GM12878 (cell line): ENCODE measurements around the gene PRRT4. TPM values are rescaled to one million over a fixed set of nuclear protein-coding genes. Genes with fewer than 3 reads are reported as not detected.

Experiments used
- ATAC-seq: fragments of 200-7000 bp; cut with Tn5 transposase; 3 replicates; pipeline ENCODE4 v1.9.1; 2020; ENCODE audit warnings: mild to moderate bottlenecking, moderate library complexity
- BruUV-seq: library from RNA; stranded (reverse); fragments of 400-500 nt; replicated peaks from 2 replicates; lab custom pipeline; 2021; lab: Mats Ljungman, UMichigan
- CTCF ChIA-PET: fragments of 300-600 bp; sonication (Branson Sonifier 250); formaldehyde crosslinking; extraction: SDS; loops from one replicate; lab custom pipeline; 2021; ENCODE audit warnings: inconsistent platforms; lab: Yijun Ruan, JAX
- POLR2A ChIA-PET: fragments of 350-600 bp; formaldehyde crosslinking; extraction: SDS; loops from one replicate; lab custom pipeline; 2021; ENCODE audit warnings: inconsistent platforms; lab: Charles Lee
- RAD21 ChIA-PET: fragments of 300-600 bp; sonication (Branson Sonifier 250); formaldehyde crosslinking; loops from one replicate; lab custom pipeline; 2023; ENCODE audit warnings: antibody characterized with exemption; ENCODE audit not compliant: unreplicated experiment; lab: Charles Lee
- SMC1A ChIA-PET: fragments of 300-600 bp; sonication (Branson Sonifier 250); formaldehyde crosslinking; loops from one replicate; lab custom pipeline; 2023; ENCODE audit not compliant: unreplicated experiment, uncharacterized antibody; lab: Charles Lee
- DNase-seq: peaks from one replicate; pipeline ENCODE4 v3.0.0-alpha.2; 2011; ENCODE audit warnings: low read depth, low spot score
- FAIRE-seq: peaks from 3 replicates; lab custom pipeline; 2011; peaks lifted over from hg19 to GRCh38; lab: Jason Lieb, UNC
- H2AFZ ChIP-seq: 2 replicates; pipeline ENCODE4 v1.6.0; 2011; ENCODE audit warnings: low read depth, low read length, control low read depth; ENCODE audit not compliant: control insufficient read depth
- H3K27ac ChIP-seq: 2 replicates; pipeline ENCODE4 v1.5.1; 2011; ENCODE audit warnings: control low read depth; ENCODE audit not compliant: control insufficient read depth, insufficient read depth
- H3K27me3 ChIP-seq, 2 experiments: replicated peaks in 1 of 2; 2 replicates each; pipeline versions ENCODE4 v1.6.0 to v1.6.1; 2011; ENCODE audit warnings: low read length in 1 of 2; ENCODE audit not compliant: control insufficient read depth in 2 of 2, insufficient read depth in 2 of 2
- H3K36me3 ChIP-seq, 2 experiments: 2 replicates each; pipeline ENCODE4 v1.5.1; 2011; ENCODE audit warnings: low read length in 1 of 2; ENCODE audit not compliant: control insufficient read depth in 2 of 2, insufficient read depth in 2 of 2
- H3K4me1 ChIP-seq: 2 replicates; pipeline ENCODE4 v1.6.1; 2011; ENCODE audit warnings: mild to moderate bottlenecking, low read length, moderate library complexity, mixed read lengths; ENCODE audit not compliant: control insufficient read depth, insufficient read depth
- H3K4me2 ChIP-seq: 2 replicates; pipeline ENCODE4 v1.6.0; 2011; ENCODE audit warnings: control low read depth; ENCODE audit not compliant: control insufficient read depth, insufficient read depth
- H3K4me3 ChIP-seq: fragments of 200-600 bp; sonication (generic); 2 replicates; pipeline ENCODE4 v1.5.1; 2016
- H3K79me2 ChIP-seq: 2 replicates; pipeline ENCODE4 v1.6.0; 2011; ENCODE audit warnings: low read length; ENCODE audit not compliant: control insufficient read depth, insufficient read depth
- H3K9ac ChIP-seq: 2 replicates; pipeline ENCODE4 v1.8.0; 2011; ENCODE audit warnings: low read length, control low read depth, mixed read lengths; ENCODE audit not compliant: control insufficient read depth, insufficient read depth
- H3K9me3 ChIP-seq: replicated peaks from 3 replicates; pipeline ENCODE4 v1.5.1; 2011; ENCODE audit warnings: mild to moderate bottlenecking, low read length; ENCODE audit not compliant: control insufficient read depth, insufficient read depth
- H4K20me1 ChIP-seq: 2 replicates; pipeline ENCODE4 v1.6.0; 2011; ENCODE audit not compliant: control insufficient read depth, insufficient read depth
- EZH2 ChIP-seq: IDR thresholded peaks from 2 replicates; pipeline ENCODE4 v1.6.1; 2012; ENCODE audit warnings: low read depth, mild to moderate bottlenecking, control low read depth, inconsistent platforms, low read length, borderline replicate concordance; ENCODE audit not compliant: control insufficient read depth
- FOXM1 ChIP-seq: IDR thresholded peaks from 2 replicates; pipeline ENCODE4 v1.6.1; 2012; ENCODE audit warnings: low read depth, mild to moderate bottlenecking, inconsistent platforms, low read length, moderate library complexity
- JUNB ChIP-seq: IDR thresholded peaks from 2 replicates; pipeline ENCODE4 v1.6.1; 2016; ENCODE audit warnings: antibody characterized with exemption, mild to moderate bottlenecking
- MYB ChIP-seq: fragments of 150-350 bp; IDR thresholded peaks from 2 replicates; pipeline ENCODE4 v1.6.1; 2014; ENCODE audit warnings: mild to moderate bottlenecking, low read depth, low read length, borderline replicate concordance
- NFXL1 ChIP-seq: fragments of 450-650 bp; IDR thresholded peaks from 2 replicates; pipeline ENCODE4 v1.6.1; 2017; ENCODE audit warnings: antibody characterized with exemption, mild to moderate bottlenecking, borderline replicate concordance
- NR2C1 ChIP-seq: fragments of 450-650 bp; IDR thresholded peaks from 2 replicates; pipeline ENCODE4 v1.6.1; 2017; ENCODE audit warnings: antibody characterized with exemption, mild to moderate bottlenecking, moderate library complexity
- PAX8 ChIP-seq: fragments of 450-650 bp; IDR thresholded peaks from 2 replicates; pipeline ENCODE4 v1.6.1; 2017; ENCODE audit warnings: mild to moderate bottlenecking, moderate library complexity
- POLR2AphosphoS2 ChIP-seq: IDR thresholded peaks from 2 replicates; pipeline ENCODE4 v1.6.1; 2011; ENCODE audit warnings: low read depth, mild to moderate bottlenecking, low read length, improper control_type of control experiment, moderate library complexity
- RBBP5 ChIP-seq: fragments of 200-600 bp; sonication (generic); conservative IDR thresholded peaks from 2 replicates; pipeline ENCODE4 v1.6.1; 2016
- SUPT20H ChIP-seq: IDR thresholded peaks from 2 replicates; pipeline ENCODE4 v1.6.1; 2011; ENCODE audit warnings: low read depth, mild to moderate bottlenecking, low read length, moderate library complexity, borderline replicate concordance; ENCODE audit not compliant: control insufficient read depth
- TARDBP ChIP-seq: IDR thresholded peaks from 2 replicates; pipeline ENCODE4 v1.6.1; 2016; ENCODE audit warnings: borderline replicate concordance
- YBX1 ChIP-seq: fragments of 450-650 bp; IDR thresholded peaks from 2 replicates; pipeline ENCODE4 v1.6.1; 2016; ENCODE audit warnings: antibody characterized with exemption
- ZBED1 ChIP-seq: IDR thresholded peaks from 2 replicates; pipeline ENCODE4 v1.6.1; 2016; ENCODE audit warnings: borderline replicate concordance
- ZNF274 ChIP-seq: IDR thresholded peaks from one replicate; pipeline ENCODE4 v1.8.0; 2011; ENCODE audit not compliant: insufficient read length, insufficient read depth
- WGBS: methylation state at CpG from one replicate; pipeline ENCODE4 v1.1.6; 2016; ENCODE audit warnings: low lambda C conversion rate; ENCODE audit not compliant: insufficient replicate concordance, insufficient coverage; ENCODE audit errors: missing lambda C conversion rate; 5-methylcytosine and 5-hydroxymethylcytosine counted together
- in situ Hi-C: fragments of 300-500 bp; cut with MboI; formaldehyde crosslinking; loops from 9 replicates; pipeline ENCODE4 v1.14.3; 2018; ENCODE audit warnings: mixed read lengths
- intact Hi-C: fragments of 100-400 bp; cut with micrococcal nuclease; formaldehyde crosslinking; loops from one replicate; pipeline ENCODE4 v1.14.2; 2022; ENCODE audit not compliant: unreplicated experiment
- polyA plus RNA-seq, 11 experiments: library from polyadenylated mRNA; depleted of rRNA in 4 of 11; unstranded in 6 of 11; stranded (reverse) in 5 of 11; fragments of >200 nt; fragmentation: Nextera tagmentation in 4 of 11; fragmentation: Illumina TruSeq in 1 of 11; extraction: Ambion mirVana in 4 of 11; extraction: Trizol in 1 of 11; gene quantifications; 1 replicate in 1 of 11; 2 replicates in 10 of 11; pipeline versions ENCODE4 v1.2.1 to v1.2.3, GENCODE V29; 2011 to 2016; ENCODE audit warnings: inconsistent platforms in 2 of 11, missing spikeins in 2 of 11, low read depth in 1 of 11
- total RNA-seq, 4 experiments: library from RNA; depleted of rRNA in 3 of 4; stranded (reverse); fragments of >200 nt in 3 of 4; fragmentation: Illumina TruSeq in 1 of 4; extraction: Trizol in 1 of 4; gene quantifications; 2 replicates each; pipeline versions ENCODE4 v1.2.1 to v1.2.3, GENCODE V29; 2013 to 2021
- TF ChIP-seq, protein P1 (sequence below): fragments of 450-650 bp; IDR thresholded peaks from 2 replicates; pipeline ENCODE4 v1.6.1; 2016; ENCODE audit warnings: mild to moderate bottlenecking, moderate library complexity, borderline replicate concordance
- TF ChIP-seq, protein P2 (sequence below): IDR thresholded peaks from 2 replicates; pipeline ENCODE4 v1.6.1; 2011; ENCODE audit warnings: low read depth, low read length, improper control_type of control experiment, borderline replicate concordance
- TF ChIP-seq, protein P3 (sequence below): IDR thresholded peaks from 2 replicates; pipeline ENCODE4 v1.6.1; 2011; ENCODE audit warnings: low read depth, mild to moderate bottlenecking, low read length, moderate library complexity, borderline replicate concordance; ENCODE audit errors: extremely low read depth

Gene PRRT4
- total and polyA plus RNA-seq, 10 of the 15 experiments (the other 5 are each of a cell fraction or from before 2014, with no cell fraction given) = not detected

DNA sequence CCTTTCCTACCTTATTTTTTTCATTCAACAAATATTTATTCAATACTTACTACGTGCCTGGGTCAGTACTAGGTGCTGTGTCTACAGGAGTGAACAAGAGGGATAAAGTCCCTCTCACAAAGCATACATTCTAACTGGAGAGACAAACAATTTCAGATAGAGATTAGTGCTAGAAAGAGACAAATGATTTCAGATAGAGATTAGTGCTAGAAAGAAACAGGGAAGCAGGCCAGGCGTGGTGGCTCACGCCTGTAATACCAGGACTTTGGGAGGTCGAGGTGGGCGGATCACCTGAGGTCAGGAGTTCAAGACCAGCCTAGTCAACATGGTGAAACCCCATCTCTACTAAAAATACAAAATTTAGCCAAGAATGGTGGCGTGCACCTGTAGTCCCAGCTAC lies 52.4 kb downstream of the PRRT4 start (continued):
- TF ChIP-seq YBX1 = no peak
- TF ChIP-seq, all 136 proteins: peak for 0

DNA sequence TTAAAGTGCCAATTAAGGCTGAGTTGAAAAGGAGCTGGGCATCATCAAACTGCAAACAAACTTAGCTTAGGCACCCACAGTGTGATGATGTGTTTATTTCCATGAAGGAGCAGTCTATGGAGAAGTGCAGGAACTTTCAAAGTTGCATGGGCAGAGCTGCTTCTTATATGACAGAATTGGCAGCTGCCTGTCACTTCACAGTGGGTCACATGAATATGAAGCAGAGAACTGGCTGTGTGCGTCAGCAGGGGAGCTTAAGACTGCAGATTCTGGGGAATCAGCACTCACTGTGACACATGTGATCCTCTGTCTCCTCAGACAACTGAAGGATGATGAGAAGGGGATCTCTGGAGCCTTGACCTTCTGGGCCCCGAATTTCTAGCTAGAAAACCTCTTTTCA lies 54.4 kb downstream of the PRRT4 start:
- Histone ChIP-seq H3K27ac (no peak overlapping the region), H3K9ac (no peak overlapping the region), H3K4me3 (no peak overlapping the region), H3K4me1 (no peaks in the 10 kb centered on the region), H4K20me1 (no peaks in the 10 kb centered on the region)
- in situ Hi-C loops = no loop called here
- ChIA-PET CTCF (no interaction called here), POLR2A (no interaction called here), RAD21 (no interaction called here)
- no TSS peak for BruUV-seq
- DNase-seq = no peak
- 71% methylated on average over 2 of the region's 2 CpGs for WGBS
- no peak for TF ChIP-seq EZH2
- no peak for TF ChIP-seq POLR2AphosphoS2
- no peak for TF ChIP-seq PAX8
- TF ChIP-seq ZNF274 = no peak
- TF ChIP-seq MYB = no peak
- TF ChIP-seq SUPT20H = no peak
- TF ChIP-seq FOXM1 = no peak
- TF ChIP-seq, protein P1, sequence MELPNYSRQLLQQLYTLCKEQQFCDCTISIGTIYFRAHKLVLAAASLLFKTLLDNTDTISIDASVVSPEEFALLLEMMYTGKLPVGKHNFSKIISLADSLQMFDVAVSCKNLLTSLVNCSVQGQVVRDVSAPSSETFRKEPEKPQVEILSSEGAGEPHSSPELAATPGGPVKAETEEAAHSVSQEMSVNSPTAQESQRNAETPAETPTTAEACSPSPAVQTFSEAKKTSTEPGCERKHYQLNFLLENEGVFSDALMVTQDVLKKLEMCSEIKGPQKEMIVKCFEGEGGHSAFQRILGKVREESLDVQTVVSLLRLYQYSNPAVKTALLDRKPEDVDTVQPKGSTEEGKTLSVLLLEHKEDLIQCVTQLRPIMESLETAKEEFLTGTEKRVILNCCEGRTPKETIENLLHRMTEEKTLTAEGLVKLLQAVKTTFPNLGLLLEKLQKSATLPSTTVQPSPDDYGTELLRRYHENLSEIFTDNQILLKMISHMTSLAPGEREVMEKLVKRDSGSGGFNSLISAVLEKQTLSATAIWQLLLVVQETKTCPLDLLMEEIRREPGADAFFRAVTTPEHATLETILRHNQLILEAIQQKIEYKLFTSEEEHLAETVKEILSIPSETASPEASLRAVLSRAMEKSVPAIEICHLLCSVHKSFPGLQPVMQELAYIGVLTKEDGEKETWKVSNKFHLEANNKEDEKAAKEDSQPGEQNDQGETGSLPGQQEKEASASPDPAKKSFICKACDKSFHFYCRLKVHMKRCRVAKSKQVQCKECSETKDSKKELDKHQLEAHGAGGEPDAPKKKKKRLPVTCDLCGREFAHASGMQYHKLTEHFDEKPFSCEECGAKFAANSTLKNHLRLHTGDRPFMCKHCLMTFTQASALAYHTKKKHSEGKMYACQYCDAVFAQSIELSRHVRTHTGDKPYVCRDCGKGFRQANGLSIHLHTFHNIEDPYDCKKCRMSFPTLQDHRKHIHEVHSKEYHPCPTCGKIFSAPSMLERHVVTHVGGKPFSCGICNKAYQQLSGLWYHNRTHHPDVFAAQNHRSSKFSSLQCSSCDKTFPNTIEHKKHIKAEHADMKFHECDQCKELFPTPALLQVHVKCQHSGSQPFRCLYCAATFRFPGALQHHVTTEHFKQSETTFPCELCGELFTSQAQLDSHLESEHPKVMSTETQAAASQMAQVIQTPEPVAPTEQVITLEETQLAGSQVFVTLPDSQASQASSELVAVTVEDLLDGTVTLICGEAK = no peak
- no peak for TF ChIP-seq TARDBP
- TF ChIP-seq NFXL1 = no peak
- TF ChIP-seq, protein P2, sequence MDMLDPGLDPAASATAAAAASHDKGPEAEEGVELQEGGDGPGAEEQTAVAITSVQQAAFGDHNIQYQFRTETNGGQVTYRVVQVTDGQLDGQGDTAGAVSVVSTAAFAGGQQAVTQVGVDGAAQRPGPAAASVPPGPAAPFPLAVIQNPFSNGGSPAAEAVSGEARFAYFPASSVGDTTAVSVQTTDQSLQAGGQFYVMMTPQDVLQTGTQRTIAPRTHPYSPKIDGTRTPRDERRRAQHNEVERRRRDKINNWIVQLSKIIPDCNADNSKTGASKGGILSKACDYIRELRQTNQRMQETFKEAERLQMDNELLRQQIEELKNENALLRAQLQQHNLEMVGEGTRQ = no peak
- no peak for TF ChIP-seq ZBED1
- TF ChIP-seq, protein P3, sequence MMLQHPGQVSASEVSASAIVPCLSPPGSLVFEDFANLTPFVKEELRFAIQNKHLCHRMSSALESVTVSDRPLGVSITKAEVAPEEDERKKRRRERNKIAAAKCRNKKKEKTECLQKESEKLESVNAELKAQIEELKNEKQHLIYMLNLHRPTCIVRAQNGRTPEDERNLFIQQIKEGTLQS = no peak
- TF ChIP-seq NR2C1 = no peak
- TF ChIP-seq JUNB = no peak
- no peak for TF ChIP-seq RBBP5
- TF ChIP-seq, all 136 proteins: peak for 0
- intact Hi-C loops = no loop called here
- peaks cover 16 to 17% of the 10 kb centered on the region in 2 experiments; a peak in 3 of 4 replicates for H3K36me3 ChIP-seq
- FAIRE-seq (no peak), ATAC-seq (no peak)
- no peaks in the 10 kb centered on the region for H3K9me3 ChIP-seq
- no peak overlapping the region for H3K4me2 ChIP-seq
- SMC1A ChIA-PET = interaction anchor here (1.1 kb wide), 1 partner anchor 16 kb away, joined by 3 read pairs; no protein-coding TSS in a partner anchor
- no peaks in the 10 kb centered on the region for H3K79me2 ChIP-seq
- no peak overlapping the region for H2AFZ ChIP-seq
- no peaks in the 10 kb centered on the region for H3K27me3 ChIP-seq
